GM12878 (cell line): ENCODE results near the gene VTCN1. TPM values are rescaled to one million over a fixed set of nuclear protein-coding genes. Genes with fewer than 3 reads are reported as not detected.

Experiments used
- ATAC-seq: fragments of 200-7000 bp; cut with Tn5 transposase; 3 replicates; pipeline ENCODE4 v1.9.1; 2020; ENCODE audit warnings: mild to moderate bottlenecking, moderate library complexity
- BruUV-seq: library from RNA; stranded (reverse); fragments of 400-500 nt; replicated peaks from 2 replicates; lab custom pipeline; 2021; lab: Mats Ljungman, UMichigan
- CTCF ChIA-PET: fragments of 300-600 bp; sonication (Branson Sonifier 250); formaldehyde crosslinking; extraction: SDS; loops from one replicate; lab custom pipeline; 2021; ENCODE audit warnings: inconsistent platforms; lab: Yijun Ruan, JAX
- POLR2A ChIA-PET: fragments of 350-600 bp; formaldehyde crosslinking; extraction: SDS; loops from one replicate; lab custom pipeline; 2021; ENCODE audit warnings: inconsistent platforms; lab: Charles Lee
- RAD21 ChIA-PET: fragments of 300-600 bp; sonication (Branson Sonifier 250); formaldehyde crosslinking; loops from one replicate; lab custom pipeline; 2023; ENCODE audit warnings: antibody characterized with exemption; ENCODE audit not compliant: unreplicated experiment; lab: Charles Lee
- SMC1A ChIA-PET: fragments of 300-600 bp; sonication (Branson Sonifier 250); formaldehyde crosslinking; loops from one replicate; lab custom pipeline; 2023; ENCODE audit not compliant: unreplicated experiment, uncharacterized antibody; lab: Charles Lee
- DNase-seq: peaks from one replicate; pipeline ENCODE4 v3.0.0-alpha.2; 2011; ENCODE audit warnings: low read depth, low spot score
- FAIRE-seq: peaks from 3 replicates; lab custom pipeline; 2011; peaks lifted over from hg19 to GRCh38; lab: Jason Lieb, UNC
- H2AFZ ChIP-seq: 2 replicates; pipeline ENCODE4 v1.6.0; 2011; ENCODE audit warnings: low read depth, low read length, control low read depth; ENCODE audit not compliant: control insufficient read depth
- H3K27ac ChIP-seq: 2 replicates; pipeline ENCODE4 v1.5.1; 2011; ENCODE audit warnings: control low read depth; ENCODE audit not compliant: control insufficient read depth, insufficient read depth
- H3K27me3 ChIP-seq, 2 experiments: replicated peaks in 1 of 2; 2 replicates each; pipeline versions ENCODE4 v1.6.0 to v1.6.1; 2011; ENCODE audit warnings: low read length in 1 of 2; ENCODE audit not compliant: control insufficient read depth in 2 of 2, insufficient read depth in 2 of 2
- H3K36me3 ChIP-seq, 2 experiments: 2 replicates each; pipeline ENCODE4 v1.5.1; 2011; ENCODE audit warnings: low read length in 1 of 2; ENCODE audit not compliant: control insufficient read depth in 2 of 2, insufficient read depth in 2 of 2
- H3K4me1 ChIP-seq: 2 replicates; pipeline ENCODE4 v1.6.1; 2011; ENCODE audit warnings: mild to moderate bottlenecking, low read length, moderate library complexity, mixed read lengths; ENCODE audit not compliant: control insufficient read depth, insufficient read depth
- H3K4me2 ChIP-seq: 2 replicates; pipeline ENCODE4 v1.6.0; 2011; ENCODE audit warnings: control low read depth; ENCODE audit not compliant: control insufficient read depth, insufficient read depth
- H3K4me3 ChIP-seq: fragments of 200-600 bp; sonication (generic); 2 replicates; pipeline ENCODE4 v1.5.1; 2016
- H3K79me2 ChIP-seq: 2 replicates; pipeline ENCODE4 v1.6.0; 2011; ENCODE audit warnings: low read length; ENCODE audit not compliant: control insufficient read depth, insufficient read depth
- H3K9ac ChIP-seq: 2 replicates; pipeline ENCODE4 v1.8.0; 2011; ENCODE audit warnings: low read length, control low read depth, mixed read lengths; ENCODE audit not compliant: control insufficient read depth, insufficient read depth
- H3K9me3 ChIP-seq: replicated peaks from 3 replicates; pipeline ENCODE4 v1.5.1; 2011; ENCODE audit warnings: mild to moderate bottlenecking, low read length; ENCODE audit not compliant: control insufficient read depth, insufficient read depth
- H4K20me1 ChIP-seq: 2 replicates; pipeline ENCODE4 v1.6.0; 2011; ENCODE audit not compliant: control insufficient read depth, insufficient read depth
- BMI1 ChIP-seq: fragments of 450-650 bp; IDR thresholded peaks from 2 replicates; pipeline ENCODE4 v1.6.1; 2016; ENCODE audit warnings: mild to moderate bottlenecking, moderate library complexity, borderline replicate concordance
- CHD2 ChIP-seq: IDR thresholded peaks from 2 replicates; pipeline ENCODE4 v1.6.1; 2011; ENCODE audit warnings: low read depth, low read length, improper control_type of control experiment, borderline replicate concordance
- ELK1 ChIP-seq: IDR thresholded peaks from 2 replicates; pipeline ENCODE4 v1.6.1; 2012; ENCODE audit warnings: low read depth, low read length, improper control_type of control experiment
- GATAD2B ChIP-seq: fragments of 450-650 bp; conservative IDR thresholded peaks from 2 replicates; pipeline ENCODE4 v1.6.1; 2017; ENCODE audit warnings: low read depth, mild to moderate bottlenecking, moderate library complexity
- HDGF ChIP-seq: fragments of 450-650 bp; IDR thresholded peaks from 2 replicates; pipeline ENCODE4 v1.6.1; 2016; ENCODE audit warnings: antibody characterized with exemption
- IKZF1 ChIP-seq: fragments of 450-650 bp; conservative IDR thresholded peaks from 2 replicates; pipeline ENCODE4 v1.6.1; 2017; ENCODE audit warnings: antibody characterized with exemption, mild to moderate bottlenecking
- IKZF2 ChIP-seq, 2 experiments: fragments of 450-650 bp; IDR thresholded peaks; 2 replicates each; pipeline ENCODE4 v1.6.1; 2017; ENCODE audit warnings: mild to moderate bottlenecking in 2 of 2, moderate library complexity in 2 of 2
- KAT2A ChIP-seq: conservative IDR thresholded peaks from 2 replicates; pipeline ENCODE4 v1.6.1; 2011; ENCODE audit warnings: low read depth, low read length; ENCODE audit not compliant: control insufficient read depth
- MTA3 ChIP-seq: IDR thresholded peaks from 2 replicates; pipeline ENCODE4 v1.6.1; 2012; ENCODE audit warnings: low read length, inconsistent platforms, borderline replicate concordance
- MXI1 ChIP-seq: fragments of 150-350 bp; IDR thresholded peaks from 2 replicates; pipeline ENCODE4 v1.6.1; 2011; ENCODE audit warnings: low read depth, mild to moderate bottlenecking, inconsistent platforms, low read length, improper control_type of control experiment
- MYB ChIP-seq: fragments of 150-350 bp; IDR thresholded peaks from 2 replicates; pipeline ENCODE4 v1.6.1; 2014; ENCODE audit warnings: mild to moderate bottlenecking, low read depth, low read length, borderline replicate concordance
- NR2C1 ChIP-seq: fragments of 450-650 bp; IDR thresholded peaks from 2 replicates; pipeline ENCODE4 v1.6.1; 2017; ENCODE audit warnings: antibody characterized with exemption, mild to moderate bottlenecking, moderate library complexity
- NRF1 ChIP-seq: conservative IDR thresholded peaks from 2 replicates; pipeline ENCODE4 v1.6.1; 2011; ENCODE audit warnings: mild to moderate bottlenecking, low read depth, low read length, improper control_type of control experiment
- RBBP5 ChIP-seq: fragments of 200-600 bp; sonication (generic); conservative IDR thresholded peaks from 2 replicates; pipeline ENCODE4 v1.6.1; 2016
- SMAD5 ChIP-seq: IDR thresholded peaks from 2 replicates; pipeline ENCODE4 v1.6.1; 2016; ENCODE audit warnings: antibody characterized with exemption, low read depth
- STAT3 ChIP-seq: IDR thresholded peaks from 2 replicates; pipeline ENCODE4 v1.6.1; 2011; ENCODE audit warnings: low read depth, low read length, improper control_type of control experiment
- ZNF384 ChIP-seq: IDR thresholded peaks from 2 replicates; pipeline ENCODE4 v1.6.1; 2012; ENCODE audit warnings: low read depth, mild to moderate bottlenecking, low read length, improper control_type of control experiment, borderline replicate concordance
- WGBS: methylation state at CpG from one replicate; pipeline ENCODE4 v1.1.6; 2016; ENCODE audit warnings: low lambda C conversion rate; ENCODE audit not compliant: insufficient replicate concordance, insufficient coverage; ENCODE audit errors: missing lambda C conversion rate; 5-methylcytosine and 5-hydroxymethylcytosine counted together
- in situ Hi-C: fragments of 300-500 bp; cut with MboI; formaldehyde crosslinking; loops from 9 replicates; pipeline ENCODE4 v1.14.3; 2018; ENCODE audit warnings: mixed read lengths
- intact Hi-C: fragments of 100-400 bp; cut with micrococcal nuclease; formaldehyde crosslinking; loops from one replicate; pipeline ENCODE4 v1.14.2; 2022; ENCODE audit not compliant: unreplicated experiment
- polyA plus RNA-seq, 11 experiments: library from polyadenylated mRNA; depleted of rRNA in 4 of 11; unstranded in 6 of 11; stranded (reverse) in 5 of 11; fragments of >200 nt; fragmentation: Nextera tagmentation in 4 of 11; fragmentation: Illumina TruSeq in 1 of 11; extraction: Ambion mirVana in 4 of 11; extraction: Trizol in 1 of 11; gene quantifications; 1 replicate in 1 of 11; 2 replicates in 10 of 11; pipeline versions ENCODE4 v1.2.1 to v1.2.3, GENCODE V29; 2011 to 2016; ENCODE audit warnings: inconsistent platforms in 2 of 11, missing spikeins in 2 of 11, low read depth in 1 of 11
- total RNA-seq, 4 experiments: library from RNA; depleted of rRNA in 3 of 4; stranded (reverse); fragments of >200 nt in 3 of 4; fragmentation: Illumina TruSeq in 1 of 4; extraction: Trizol in 1 of 4; gene quantifications; 2 replicates each; pipeline versions ENCODE4 v1.2.1 to v1.2.3, GENCODE V29; 2013 to 2021
- TF ChIP-seq, protein P1 (sequence below): fragments of 450-650 bp; IDR thresholded peaks from 2 replicates; pipeline ENCODE4 v1.6.1; 2018; ENCODE audit warnings: borderline replicate concordance, mild to moderate bottlenecking; ENCODE audit not compliant: partially characterized antibody

The VTCN1 gene
- total and polyA plus RNA-seq, 10 of the 15 experiments (the other 5 are each of a cell fraction or from before 2014, with no cell fraction given) = not detected

DNA sequence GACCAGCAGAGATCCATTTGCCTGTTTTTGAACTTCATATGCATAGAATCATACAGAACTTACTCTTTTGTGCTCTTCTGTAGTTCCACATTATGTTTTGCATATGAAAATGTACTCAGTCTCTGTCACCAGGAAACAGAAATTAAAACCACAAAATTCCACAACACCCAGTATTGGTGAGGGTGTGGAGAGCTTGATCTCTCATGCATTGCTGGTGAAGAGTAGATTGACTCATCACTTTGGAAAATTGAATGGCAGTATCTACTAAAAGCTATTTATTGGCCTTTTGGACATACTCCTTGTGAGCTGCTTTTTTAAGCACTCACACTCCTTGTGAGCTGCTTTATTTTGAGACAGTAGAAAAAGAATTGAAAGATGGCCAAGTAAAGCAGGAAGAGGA, 43.3 kb downstream of the VTCN1 start:
- no peaks in the 10 kb centered on the region for H3K9me3 ChIP-seq
- no peak overlapping the region for H3K4me3 ChIP-seq
- ChIA-PET CTCF (no interaction called here), RAD21 (no interaction called here), POLR2A (no interaction called here), SMC1A (no interaction called here)
- H3K36me3 ChIP-seq = no peaks in the 10 kb centered on the region
- DNase-seq = no peak
- no peak overlapping the region for H3K27ac ChIP-seq
- no peak for FAIRE-seq
- no TSS peak for BruUV-seq
- no peaks in the 10 kb centered on the region for H3K4me1 ChIP-seq
- no peak overlapping the region for H3K9ac ChIP-seq
- H2AFZ ChIP-seq = no peak overlapping the region
- peaks cover 0 to 1% of the 10 kb centered on the region in 2 experiments; a peak in 1 of 4 replicates for H3K27me3 ChIP-seq
- no peak overlapping the region for H3K4me2 ChIP-seq
- no peak for ATAC-seq
- in situ Hi-C loops = no loop called here
- no peaks in the 10 kb centered on the region for H3K79me2 ChIP-seq
- TF ChIP-seq ELK1 (no peak), NRF1 (no peak), MTA3 (no peak)
- intact Hi-C loops = no loop called here
- no peaks in the 10 kb centered on the region for H4K20me1 ChIP-seq

DNA sequence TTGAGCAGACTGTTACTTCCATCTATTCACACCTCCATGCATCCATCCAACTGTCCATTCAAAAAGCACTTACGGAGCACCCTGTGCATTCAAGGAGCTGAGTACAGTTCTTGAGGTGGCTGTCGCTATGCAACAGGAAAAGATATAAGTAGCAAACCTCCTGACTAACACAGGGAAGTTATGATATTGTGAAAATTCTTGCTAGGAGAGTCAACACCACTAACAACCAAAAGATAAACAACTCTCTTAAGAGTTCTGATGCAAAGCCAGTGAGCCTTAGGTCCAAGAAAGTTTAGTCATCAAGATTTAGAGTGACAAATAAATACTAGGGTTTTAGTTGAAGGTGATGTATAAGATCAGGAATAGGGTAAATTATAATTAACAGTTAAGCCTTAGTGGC, 44.7 kb downstream of the VTCN1 start:
- no peak overlapping the region for H3K27ac ChIP-seq
- in situ Hi-C loops (no loop called here), intact Hi-C loops (no loop called here)
- DNase-seq (no peak), FAIRE-seq (no peak), ATAC-seq (no peak)
- no peak overlapping the region for H2AFZ ChIP-seq
- no peak overlapping the region for H3K4me3 ChIP-seq
- no peak overlapping the region for H3K9ac ChIP-seq
- no peaks in the 10 kb centered on the region for H3K79me2 ChIP-seq
- no peaks in the 10 kb centered on the region for H3K9me3 ChIP-seq
- no peaks in the 10 kb centered on the region for H3K4me1 ChIP-seq
- H3K4me2 ChIP-seq = no peak overlapping the region
- ChIA-PET CTCF (no interaction called here), POLR2A (interaction anchor here (0.6 kb wide), 1 partner anchor 41 kb away, joined by 3 read pairs; no protein-coding TSS in a partner anchor), SMC1A (no interaction called here), RAD21 (no interaction called here)
- BruUV-seq = no TSS peak
- H3K27me3 ChIP-seq = peaks cover 0 to 1% of the 10 kb centered on the region in 2 experiments; a peak in 1 of 4 replicates
- no peaks in the 10 kb centered on the region for H4K20me1 ChIP-seq
- 39% methylated on average over 2 of the region's 2 CpGs for WGBS
- H3K36me3 ChIP-seq = no peaks in the 10 kb centered on the region
- no peak for TF ChIP-seq MXI1
- TF ChIP-seq CHD2 = no peak
- no peak for TF ChIP-seq MYB
- TF ChIP-seq IKZF2 (IDR thresholded peaks at IDR 0.05) = no peak
- no peak for TF ChIP-seq IKZF1
- TF ChIP-seq ZNF384 = no peak
- TF ChIP-seq SMAD5 = no peak
- no peak for TF ChIP-seq STAT3
- TF ChIP-seq BMI1 = no peak
- no peak for TF ChIP-seq HDGF
- no peak for TF ChIP-seq GATAD2B
- TF ChIP-seq RBBP5 = no peak
- no peak for TF ChIP-seq KAT2A
- TF ChIP-seq, protein P1, sequence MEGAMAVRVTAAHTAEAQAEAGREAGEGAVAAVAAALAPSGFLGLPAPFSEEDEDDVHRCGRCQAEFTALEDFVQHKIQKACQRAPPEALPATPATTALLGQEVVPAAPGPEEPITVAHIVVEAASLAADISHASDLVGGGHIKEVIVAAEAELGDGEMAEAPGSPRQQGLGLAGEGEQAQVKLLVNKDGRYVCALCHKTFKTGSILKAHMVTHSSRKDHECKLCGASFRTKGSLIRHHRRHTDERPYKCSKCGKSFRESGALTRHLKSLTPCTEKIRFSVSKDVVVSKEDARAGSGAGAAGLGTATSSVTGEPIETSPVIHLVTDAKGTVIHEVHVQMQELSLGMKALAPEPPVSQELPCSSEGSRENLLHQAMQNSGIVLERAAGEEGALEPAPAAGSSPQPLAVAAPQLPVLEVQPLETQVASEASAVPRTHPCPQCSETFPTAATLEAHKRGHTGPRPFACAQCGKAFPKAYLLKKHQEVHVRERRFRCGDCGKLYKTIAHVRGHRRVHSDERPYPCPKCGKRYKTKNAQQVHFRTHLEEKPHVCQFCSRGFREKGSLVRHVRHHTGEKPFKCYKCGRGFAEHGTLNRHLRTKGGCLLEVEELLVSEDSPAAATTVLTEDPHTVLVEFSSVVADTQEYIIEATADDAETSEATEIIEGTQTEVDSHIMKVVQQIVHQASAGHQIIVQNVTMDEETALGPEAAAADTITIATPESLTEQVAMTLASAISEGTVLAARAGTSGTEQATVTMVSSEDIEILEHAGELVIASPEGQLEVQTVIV = no peak
- no peak for TF ChIP-seq NR2C1
